GM18526 (cell line): ENCODE results near the gene UBE2K.

Experiments used
- POLR2A ChIP-seq: IDR thresholded peaks from 3 replicates; pipeline ENCODE4 v1.6.1; 2011; ENCODE audit not compliant: insufficient read length; ENCODE audit errors: extremely low read depth

The UBE2K gene

GRCh38 chr4:39685990-39686389 is 11.9 kb upstream of the UBE2K start:
- TF ChIP-seq POLR2A: no peak

GRCh38 chr4:39687014-39687413 is 10.9 kb upstream of the UBE2K start:
- no peak for TF ChIP-seq POLR2A

GRCh38 chr4:39689970-39690369 is 8.0 kb upstream of the UBE2K start:
- TF ChIP-seq POLR2A: no peak

GRCh38 chr4:39698424-39699009 is 581 bp downstream of the UBE2K start:
- TF ChIP-seq POLR2A: no peak

- no peak for TF ChIP-seq POLR2A
Observed at GRCh38 chr4:39699687-39700409, 1.9 kb downstream of the UBE2K start.

GRCh38 chr4:39700554-39700953 is 2.6 kb downstream of the UBE2K start:
- TF ChIP-seq POLR2A: no peak

- TF ChIP-seq POLR2A: no peak
Observed at GRCh38 chr4:39702716-39703115, 4.8 kb downstream of the UBE2K start.

GRCh38 chr4:39706334-39706733 is 8.4 kb downstream of the UBE2K start:
- no peak for TF ChIP-seq POLR2A

GRCh38 chr4:39706741-39707511 is 9.0 kb downstream of the UBE2K start:
- no peak for TF ChIP-seq POLR2A

GRCh38 chr4:39710098-39710896 is 12.4 kb downstream of the UBE2K start:
- TF ChIP-seq POLR2A: no peak

- no peak for TF ChIP-seq POLR2A
Observed at GRCh38 chr4:39712819-39713607, 15.1 kb downstream of the UBE2K start.

- TF ChIP-seq POLR2A: no peak
Observed at GRCh38 chr4:39713691-39714090, 15.8 kb downstream of the UBE2K start.

GRCh38 chr4:39714166-39714565 is 16.2 kb downstream of the UBE2K start:
- no peak for TF ChIP-seq POLR2A

GRCh38 chr4:39715788-39716187 is 17.9 kb downstream of the UBE2K start:
- no peak for TF ChIP-seq POLR2A

- no peak for TF ChIP-seq POLR2A
Observed at GRCh38 chr4:39716356-39716755, 18.4 kb downstream of the UBE2K start.
